ENCODE measurements around the gene TOE1. TPM values are rescaled to one million over a fixed set of nuclear protein-coding genes. Genes with fewer than 3 reads are reported as not detected.

TOE1 gene
- total and polyA plus RNA-seq, 2 of the 8 experiments (the other 6 are each of a cell fraction or from before 2014, with no cell fraction given), result 15.2 to 25.8 TPM

- Histone ChIP-seq H3K56ac (replicated peaks; ENCODE audit: insufficient read length, low read depth, low read length) (no peak overlapping the region), H3K23ac (ENCODE audit: insufficient read length) (no peak overlapping the region), H2BK12ac (ENCODE audit: low read depth, low read length) (no peak overlapping the region), H2BK5ac (ENCODE audit: low read depth, low read length) (no peak overlapping the region), H3K27me3 (replicated peaks in 1 of 4; ENCODE audit: control insufficient read depth in 3 of 4, extremely low read depth in 1 of 4, insufficient read depth in 3 of 4, low read length in 3 of 4) (no peaks in the 10 kb centered on the region), H3K4me1 (replicated peaks in 1 of 4; ENCODE audit: control insufficient read depth in 3 of 4, insufficient read depth in 4 of 4, low read length in 3 of 4) (peaks cover 0 to 8% (median 7%) of the 10 kb centered on the region in 4 experiments; a peak in 6 of 7 replicates), H4K91ac (replicated peaks; ENCODE audit: insufficient read length, low read length) (no peak overlapping the region), H4K8ac (ENCODE audit: extremely low read depth, insufficient read depth, low read length) (no peak overlapping the region), H2AFZ (ENCODE audit: low read length) (no peak overlapping the region), H3K79me1 (ENCODE audit: low read depth, low read length) (no peaks in the 10 kb centered on the region; the same call in 1 of the 2 replicates), H3K18ac (ENCODE audit: extremely low read depth, low read length) (no peak overlapping the region), H3K27ac (ENCODE audit: low read depth, low read length) (no peak overlapping the region), H3K4ac (replicated peaks; ENCODE audit: insufficient read length, low read depth, low read length) (no peak overlapping the region), H3K23me2 (ENCODE audit: low read depth, low read length) (no peaks in the 10 kb centered on the region), H2BK120ac (replicated peaks; ENCODE audit: low read depth, low read length) (no peak overlapping the region), H3K4me3 (ENCODE audit: extremely low read depth in 1 of 4, insufficient read depth in 2 of 4, low read depth in 3 of 4, low read length in 4 of 4) (no peak overlapping the region), H3K9ac (replicated peaks in 1 of 4; ENCODE audit: extremely low read depth in 1 of 4, low read depth in 3 of 4, low read length in 3 of 4) (no peak overlapping the region), H3K9me3 (ENCODE audit: insufficient read depth in 2 of 2, low read depth in 1 of 2, low read length in 1 of 2) (no peaks in the 10 kb centered on the region), H3K36me3 (ENCODE audit: control insufficient read depth in 2 of 4, insufficient read depth in 4 of 4, low read length in 3 of 4) (no peaks in the 10 kb centered on the region), H3K14ac (ENCODE audit: insufficient read length) (no peak overlapping the region), H2AK5ac (ENCODE audit: low read depth, low read length) (no peak overlapping the region), H4K5ac (ENCODE audit: insufficient read length, low read depth, low read length) (no peak overlapping the region), H2BK20ac (ENCODE audit: low read length) (no peak overlapping the region), H3K4me2 (ENCODE audit: insufficient read depth in 1 of 2, low read depth in 2 of 2, low read length in 2 of 2) (no peak overlapping the region), H4K20me1 (replicated peaks in 1 of 2; ENCODE audit: control insufficient read depth in 1 of 2, insufficient read depth in 2 of 2, low read length in 2 of 2) (peaks cover 0 to 2% of the 10 kb centered on the region in 2 experiments), H2BK15ac (ENCODE audit: low read length) (no peak overlapping the region), H3K79me2 (ENCODE audit: control insufficient read depth in 1 of 2, insufficient read depth in 2 of 2, low read length in 2 of 2) (no peaks in the 10 kb centered on the region)
- DNase-seq (ENCODE audit: low read depth in 1 of 2, low spot score in 2 of 2), result no peak
- no peak for FAIRE-seq
- ChIA-PET POLR2A (ENCODE audit: partially characterized antibody) (interaction anchor here (1.3 to 14.2 kb wide), 3 partner anchors 12 to 30 kb away, joined by 3 to 162 read pairs (median 3); partner anchors contain the start of genes MUTYH and TOE1), CTCF (ENCODE audit: partially characterized antibody) (interaction anchor here (0.8 to 10.3 kb wide), 7 partner anchors 10 to 315 kb away, joined by 3 to 194 read pairs (median 4); partner anchors contain the start of genes MUTYH, TESK2 and TOE1)
- WGBS, 2 experiments (ENCODE audit: extremely low coverage in 1 of 2, insufficient coverage in 1 of 2, insufficient read length in 1 of 2, insufficient replicate concordance in 2 of 2, low coverage in 1 of 2, low lambda C conversion rate in 2 of 2, missing lambda C conversion rate in 1 of 2), result 88% methylated on average over 2 of the region's 2 CpGs; no CpG with 5 or more reads in 1 of the 2 experiments
- TF ChIP-seq SAP30 (IDR thresholded peaks at IDR 0.05; ENCODE audit: insufficient read depth, insufficient replicate concordance, low read length) (no peak), NANOG (IDR thresholded peaks at IDR 0.05; ENCODE audit: insufficient read depth, low read depth, low read length, poor library complexity, severe bottlenecking) (no peak), E2F6 (IDR thresholded peaks at IDR 0.05) (no peak), CBX5 (IDR thresholded peaks at IDR 0.05; ENCODE audit: low read depth, low read length) (no peak), CTCF (IDR thresholded peaks at IDR 0.05; ENCODE audit: control extremely low read depth in 1 of 3, insufficient read depth in 1 of 3, low read depth in 1 of 3, low read length in 3 of 3) (no peak), TEAD4 (IDR thresholded peaks at IDR 0.05; ENCODE audit: low read depth, low read length) (no peak), USF2 (IDR thresholded peaks at IDR 0.05; ENCODE audit: low read length) (no peak), GTF2F1 (IDR thresholded peaks at IDR 0.05; ENCODE audit: borderline replicate concordance, low read depth, low read length) (no peak)
Observed at GRCh38 chr1:45355683-45356082, 15.7 kb downstream of the TOE1 start.
